Activated CD8-positive, alpha-beta memory T cell treated with anti-CD3 and anti-CD28 coated beads, Interleukin-2, amount 10 ng/mL, durations not matched to agents 7 days and 5 days (primary cell): ENCODE results near the gene ACOT11. TPM values are rescaled to one million over a fixed set of nuclear protein-coding genes. Genes with fewer than 3 reads are reported as not detected.
"Not testable (repeated sequence)": the region's sequence is repeated elsewhere in the genome, so short reads cannot be mapped to it uniquely, and the experiment has no call there.

Source experiments
- ATAC-seq: fragments of 150-1000 bp; cut with Tn5 transposase; one replicate; pipeline ENCODE4 v1.10.0; 2021; ENCODE audit warnings: moderate library complexity
- CTCF ChIA-PET: fragments of 350-600 bp; sonication (Branson Sonifier 250); formaldehyde crosslinking; loops from one replicate; lab custom pipeline; 2021; ENCODE audit warnings: antibody characterized with exemption; lab: Charles Lee
- DNase-seq: peaks from one replicate; pipeline ENCODE4 v3.0.0-alpha.2; 2020
- H3K27ac Mint-ChIP-seq: one replicate; pipeline ENCODE4 v1.8.0; 2021; ENCODE audit warnings: mild to moderate bottlenecking, mixed read lengths
- H3K27me3 Mint-ChIP-seq: one replicate; pipeline ENCODE4 v1.8.0; 2021; ENCODE audit warnings: mixed read lengths
- H3K36me3 Mint-ChIP-seq: one replicate; pipeline ENCODE4 v1.8.0; 2021; ENCODE audit warnings: mild to moderate bottlenecking, mixed read lengths
- H3K4me1 Mint-ChIP-seq: one replicate; pipeline ENCODE4 v1.8.0; 2021; ENCODE audit warnings: mixed read lengths
- H3K4me3 Mint-ChIP-seq: one replicate; pipeline ENCODE4 v1.8.0; 2021; ENCODE audit warnings: mild to moderate bottlenecking, moderate library complexity, mixed read lengths
- H3K9me3 Mint-ChIP-seq: one replicate; pipeline ENCODE4 v1.8.0; 2022; ENCODE audit warnings: low read depth, mixed read lengths
- total RNA-seq, 2 experiments: library from RNA; stranded (reverse); gene quantifications; one replicate each; pipeline ENCODE4 v1.2.3, GENCODE V29; 2021

Gene ACOT11
- total RNA-seq = under 1 TPM; 0.58 to 0.96 TPM

DNA sequence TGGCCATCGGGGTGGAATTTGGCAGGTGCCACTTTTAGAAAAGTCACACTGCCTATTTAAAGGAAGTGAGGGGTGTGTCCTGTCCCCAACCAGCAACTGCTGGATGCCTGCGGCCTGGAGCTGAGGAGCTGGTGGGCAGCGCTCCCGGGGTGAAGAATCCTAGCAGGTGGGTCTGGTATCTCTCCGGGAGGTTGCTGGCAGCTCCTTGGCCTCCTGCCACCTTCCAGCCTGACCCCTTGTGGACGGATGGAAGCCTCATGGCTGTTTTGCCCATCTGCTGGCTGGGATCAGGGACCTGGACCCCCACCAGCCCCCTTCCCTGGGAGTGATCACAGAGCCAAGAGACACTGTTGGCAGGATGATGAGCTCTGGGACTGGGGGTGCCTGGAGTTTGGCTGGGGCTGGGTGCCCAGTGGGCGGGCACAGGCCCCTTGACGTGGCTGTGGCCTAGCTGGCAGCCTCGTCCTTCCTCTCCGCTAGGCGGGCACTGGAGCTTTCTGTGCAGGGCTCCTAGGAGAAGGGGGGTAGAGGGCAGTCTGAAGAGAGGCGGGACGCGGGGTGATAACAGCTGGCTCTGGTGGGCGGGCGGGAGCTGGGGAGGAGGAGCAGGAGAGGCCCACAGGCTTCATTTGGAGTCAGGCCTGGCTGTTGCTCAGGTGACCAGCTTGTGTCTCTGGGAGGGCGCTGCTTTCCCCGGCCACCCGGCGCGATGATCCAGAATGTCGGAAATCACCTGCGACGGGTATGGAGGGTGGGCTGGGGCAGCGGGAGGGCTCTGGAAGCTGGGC, at the start of gene ACOT11:
Gene ACOT11, plus strand, starts transcription at position 628 of the 788 bp plus-strand sequence. Its CDS starts 82 bp downstream, at position 710.
- DNase-seq (no peak), ATAC-seq (no peak)
- Mint-ChIP-seq H3K4me3 (no peak within 1 kb of the TSS), H3K4me1 (peaks cover 5% of the 10 kb centered on the region), H3K36me3 (no peaks in the 10 kb centered on the region), H3K9me3 (no peaks in the 10 kb centered on the region), H3K27me3 (peaks cover 2% of the 10 kb centered on the region), H3K27ac (no peak within 1 kb of the TSS)
- CTCF ChIA-PET = interaction anchor here (1.0 kb wide), 1 partner anchor 48 kb away, joined by 3 read pairs; no protein-coding TSS in a partner anchor

DNA sequence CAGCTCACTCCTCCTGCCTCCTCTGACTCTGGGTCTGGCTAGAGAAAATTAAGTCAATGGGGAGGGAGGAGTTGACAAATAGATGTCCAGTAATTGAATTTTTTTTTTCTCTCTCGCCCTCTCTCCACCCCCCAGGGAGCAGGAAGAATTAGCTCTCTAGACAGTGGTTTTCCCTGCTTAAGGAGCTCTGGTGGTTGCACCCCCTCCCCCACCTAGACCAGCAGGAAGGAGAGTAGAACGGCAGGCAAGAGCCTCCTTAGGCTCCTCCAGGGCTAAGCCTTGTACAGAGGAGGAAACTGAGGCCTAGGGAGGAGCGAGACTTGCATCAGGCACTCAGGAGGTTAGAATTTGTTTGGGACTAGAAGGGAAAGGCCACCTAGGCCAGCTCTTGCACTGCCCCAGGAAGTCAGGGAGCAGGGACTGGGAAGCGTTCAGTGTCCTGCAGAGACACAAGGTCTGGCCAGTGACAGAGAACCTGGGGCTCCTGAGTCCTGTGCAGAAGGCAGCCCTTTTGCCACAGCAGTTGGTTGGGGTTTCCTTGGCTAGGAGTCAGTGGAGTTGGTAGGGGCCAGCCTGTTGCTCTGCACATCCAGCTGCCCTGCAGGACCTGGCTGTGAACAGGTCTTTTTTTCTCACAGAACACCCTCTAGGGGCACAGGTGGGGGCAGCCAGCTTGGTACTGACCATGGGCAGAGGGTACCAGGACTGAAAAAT, 49.5 kb upstream of the ACOT11 start:
- peaks cover 74% of the 10 kb centered on the region for H3K27me3 Mint-ChIP-seq
- H3K4me1 Mint-ChIP-seq = peaks cover 15% of the 10 kb centered on the region
- DNase-seq (no peak), ATAC-seq (no peak)
- peak overlapping the region; percentile 42 for H3K4me3 Mint-ChIP-seq
- no peaks in the 10 kb centered on the region for H3K36me3 Mint-ChIP-seq
- CTCF ChIA-PET = interaction anchor here (1.1 to 4.6 kb wide), 13 partner anchors 9 to 417 kb away, joined by 3 to 18 read pairs (median 6); partner anchors contain the start of genes CYB5RL, MRPL37 and SSBP3
- H3K27ac Mint-ChIP-seq = no peak overlapping the region
- H3K9me3 Mint-ChIP-seq = no peaks in the 10 kb centered on the region

DNA sequence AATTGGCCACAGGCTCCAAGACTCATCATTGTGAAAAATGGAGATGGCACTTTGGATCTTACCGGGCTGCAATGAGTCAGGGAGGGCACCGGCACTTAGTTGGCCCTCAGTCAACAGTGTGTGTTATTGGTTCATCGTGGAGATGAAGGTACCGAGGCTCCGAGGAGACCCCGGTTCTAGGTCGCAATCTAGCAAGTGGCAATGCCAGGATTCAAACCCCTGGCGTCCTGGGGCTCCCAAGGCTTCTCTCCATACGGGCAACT, 49.0 kb upstream of the ACOT11 start:
- Mint-ChIP-seq H3K27me3 (peaks cover 70% of the 10 kb centered on the region), H3K27ac (no peak overlapping the region), H3K4me1 (peaks cover 15% of the 10 kb centered on the region), H3K9me3 (no peaks in the 10 kb centered on the region), H3K36me3 (no peaks in the 10 kb centered on the region), H3K4me3 (peak overlapping the region; percentile 42)
- DNase-seq = no peak
- ATAC-seq = peak; percentile 27
- CTCF ChIA-PET = interaction anchor here (1.0 to 4.6 kb wide), 18 partner anchors 10 to 428 kb away, joined by 3 to 18 read pairs (median 6); partner anchors contain the start of genes ACOT11, CYB5RL, MRPL37 and SSBP3

DNA sequence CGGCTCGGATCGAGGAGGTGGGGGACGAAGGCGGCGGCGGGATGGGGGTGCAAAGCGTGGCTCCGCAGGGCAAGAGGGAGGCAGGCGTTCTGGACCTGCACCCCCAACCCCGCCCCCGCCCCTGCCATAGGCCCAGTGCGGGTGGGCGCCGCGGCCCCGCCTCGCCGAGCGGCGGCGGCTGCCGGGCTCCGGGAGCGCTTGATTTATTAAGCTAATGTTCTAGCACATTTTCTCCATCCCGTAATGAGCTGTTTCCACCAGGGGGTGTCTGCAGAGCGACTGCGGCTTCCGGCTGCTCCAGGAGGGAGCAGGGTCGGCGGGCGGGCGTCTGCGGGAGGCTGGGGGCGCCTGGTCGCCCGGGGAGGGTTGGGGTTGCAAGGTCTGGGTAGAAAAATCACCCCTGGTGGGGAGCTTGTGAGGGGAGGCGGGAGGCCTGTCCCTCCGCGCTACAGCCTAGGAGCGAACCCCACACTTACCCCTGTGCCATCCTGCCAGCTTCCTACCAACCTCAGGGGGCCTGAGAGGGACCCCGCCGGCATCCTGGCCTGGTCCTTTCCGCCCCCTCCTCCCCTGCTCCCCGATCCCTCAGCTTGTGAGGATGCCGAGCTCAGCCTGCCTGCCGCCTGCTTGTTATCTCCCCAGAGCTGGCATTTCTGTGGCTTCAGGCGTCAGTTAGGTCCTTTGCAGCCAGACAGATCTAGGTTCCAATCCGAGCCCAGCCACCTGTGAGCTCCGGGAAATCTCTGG, 48.5 kb upstream of the ACOT11 start:
- CTCF ChIA-PET = interaction anchor here (0.6 to 4.6 kb wide), 20 partner anchors 10 to 428 kb away, joined by 3 to 18 read pairs (median 6); partner anchors contain the start of genes ACOT11, CYB5RL, MRPL37 and SSBP3
- Mint-ChIP-seq H3K9me3 (no peaks in the 10 kb centered on the region), H3K4me1 (peaks cover 15% of the 10 kb centered on the region), H3K36me3 (no peaks in the 10 kb centered on the region), H3K27ac (no peak overlapping the region), H3K4me3 (peak overlapping the region; percentile 42), H3K27me3 (peaks cover 66% of the 10 kb centered on the region)
- DNase-seq (peak; percentile 64), ATAC-seq (peak; percentile 84)

DNA sequence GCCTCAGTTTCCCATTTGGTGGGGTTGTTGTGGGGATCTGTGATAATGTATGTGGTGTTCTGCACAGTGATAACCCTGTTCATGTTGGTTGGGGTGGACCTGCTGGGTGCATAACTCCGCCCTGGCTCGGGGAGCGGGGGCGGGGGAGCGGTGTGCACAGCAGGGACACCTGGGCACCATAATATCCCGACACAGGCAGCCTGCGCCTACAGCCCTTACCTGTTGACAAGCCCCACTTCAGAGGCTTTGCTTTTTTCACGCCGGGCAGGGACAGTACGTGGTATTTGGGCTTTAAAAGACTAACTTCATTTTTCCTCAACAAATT, 48.0 kb upstream of the ACOT11 start:
- peaks cover 15% of the 10 kb centered on the region for H3K4me1 Mint-ChIP-seq
- peaks cover 63% of the 10 kb centered on the region for H3K27me3 Mint-ChIP-seq
- H3K36me3 Mint-ChIP-seq = no peaks in the 10 kb centered on the region
- H3K4me3 Mint-ChIP-seq = no peak overlapping the region
- CTCF ChIA-PET = interaction anchor here (0.8 to 4.6 kb wide), 16 partner anchors 11 to 429 kb away, joined by 3 to 18 read pairs (median 6); partner anchors contain the start of genes CYB5RL, MRPL37, SSBP3 and TTC22
- H3K9me3 Mint-ChIP-seq = no peaks in the 10 kb centered on the region
- ATAC-seq (no peak), DNase-seq (no peak)
- H3K27ac Mint-ChIP-seq = no peak overlapping the region

DNA sequence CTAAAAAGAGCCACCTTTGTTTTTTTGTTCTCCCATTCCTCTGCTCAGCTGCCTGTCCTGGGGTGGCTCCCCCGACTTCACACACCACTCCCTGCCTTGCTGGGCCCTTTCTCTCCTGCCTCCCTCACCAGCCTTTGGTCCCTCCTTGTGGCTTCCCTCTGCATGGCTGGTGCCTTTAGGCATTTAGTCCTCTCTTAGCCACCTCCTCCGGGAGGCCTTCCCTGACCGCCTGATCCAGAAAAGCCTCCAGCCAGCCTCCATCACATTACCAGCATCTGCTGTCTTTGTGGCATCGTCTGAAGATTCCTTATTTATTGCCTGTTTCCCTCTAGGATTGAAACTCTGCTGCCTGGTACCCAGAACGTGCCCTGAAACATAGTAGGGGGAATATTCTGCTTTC, 46.2 kb upstream of the ACOT11 start:
- Mint-ChIP-seq H3K9me3 (no peaks in the 10 kb centered on the region), H3K4me3 (no peak overlapping the region), H3K36me3 (no peaks in the 10 kb centered on the region), H3K4me1 (peaks cover 17% of the 10 kb centered on the region), H3K27ac (no peak overlapping the region), H3K27me3 (peaks cover 50% of the 10 kb centered on the region)
- CTCF ChIA-PET = interaction anchor here (4.6 kb wide), 1 partner anchor 13 kb away, joined by 18 read pairs; no protein-coding TSS in a partner anchor
- DNase-seq (no peak), ATAC-seq (no peak)

DNA sequence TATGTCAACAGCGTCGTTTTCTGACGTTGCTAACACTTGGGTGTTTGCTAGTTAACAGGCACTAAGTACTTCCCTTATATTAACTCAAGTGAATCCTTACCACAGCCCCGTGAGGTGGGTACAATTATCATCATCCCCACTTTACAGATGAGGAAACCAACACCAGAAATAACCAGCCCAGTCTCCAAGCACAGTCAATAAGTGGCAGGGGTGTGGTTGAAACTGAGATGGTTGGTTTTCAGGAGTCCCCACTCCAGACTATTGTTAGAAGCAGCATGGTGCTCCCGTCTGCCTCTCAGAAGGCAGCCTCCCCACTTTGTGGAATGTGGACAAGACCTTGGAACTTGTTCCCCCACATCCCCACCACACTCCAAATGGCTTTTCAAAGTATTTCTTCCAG, 45.7 kb upstream of the ACOT11 start:
- Mint-ChIP-seq H3K9me3 (no peaks in the 10 kb centered on the region), H3K4me3 (no peak overlapping the region), H3K27ac (no peak overlapping the region), H3K4me1 (peaks cover 17% of the 10 kb centered on the region), H3K27me3 (peaks cover 46% of the 10 kb centered on the region), H3K36me3 (no peaks in the 10 kb centered on the region)
- ATAC-seq = no peak
- no peak for DNase-seq
- CTCF ChIA-PET = interaction anchor here (0.9 kb wide), 1 partner anchor 12 kb away, joined by 3 read pairs; no protein-coding TSS in a partner anchor

DNA sequence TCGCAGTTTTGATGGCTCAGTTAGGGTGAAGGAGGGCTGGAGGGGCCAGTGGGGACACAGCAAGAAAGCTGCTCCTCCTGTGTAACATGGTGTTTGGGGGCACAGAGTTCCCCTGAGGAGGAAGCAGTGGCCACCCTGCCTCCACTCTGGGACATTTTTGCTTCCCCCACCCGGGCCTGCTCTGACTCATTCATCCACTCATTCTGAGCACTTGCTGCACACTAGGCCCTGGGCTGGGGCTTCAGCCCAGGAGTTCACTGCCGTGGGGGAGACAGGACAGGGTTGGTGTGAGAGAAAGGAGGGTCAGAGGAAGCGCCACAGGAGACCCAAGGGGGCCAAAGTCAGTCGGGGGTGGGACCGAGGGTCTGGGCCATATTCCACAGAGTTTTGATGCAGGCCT, 41.4 kb upstream of the ACOT11 start:
- Mint-ChIP-seq H3K36me3 (no peaks in the 10 kb centered on the region), H3K9me3 (no peaks in the 10 kb centered on the region), H3K4me3 (no peak overlapping the region), H3K27me3 (peaks cover 13% of the 10 kb centered on the region), H3K27ac (no peak overlapping the region), H3K4me1 (peaks cover 11% of the 10 kb centered on the region)
- DNase-seq (no peak), ATAC-seq (no peak)
- CTCF ChIA-PET = no interaction called here

DNA sequence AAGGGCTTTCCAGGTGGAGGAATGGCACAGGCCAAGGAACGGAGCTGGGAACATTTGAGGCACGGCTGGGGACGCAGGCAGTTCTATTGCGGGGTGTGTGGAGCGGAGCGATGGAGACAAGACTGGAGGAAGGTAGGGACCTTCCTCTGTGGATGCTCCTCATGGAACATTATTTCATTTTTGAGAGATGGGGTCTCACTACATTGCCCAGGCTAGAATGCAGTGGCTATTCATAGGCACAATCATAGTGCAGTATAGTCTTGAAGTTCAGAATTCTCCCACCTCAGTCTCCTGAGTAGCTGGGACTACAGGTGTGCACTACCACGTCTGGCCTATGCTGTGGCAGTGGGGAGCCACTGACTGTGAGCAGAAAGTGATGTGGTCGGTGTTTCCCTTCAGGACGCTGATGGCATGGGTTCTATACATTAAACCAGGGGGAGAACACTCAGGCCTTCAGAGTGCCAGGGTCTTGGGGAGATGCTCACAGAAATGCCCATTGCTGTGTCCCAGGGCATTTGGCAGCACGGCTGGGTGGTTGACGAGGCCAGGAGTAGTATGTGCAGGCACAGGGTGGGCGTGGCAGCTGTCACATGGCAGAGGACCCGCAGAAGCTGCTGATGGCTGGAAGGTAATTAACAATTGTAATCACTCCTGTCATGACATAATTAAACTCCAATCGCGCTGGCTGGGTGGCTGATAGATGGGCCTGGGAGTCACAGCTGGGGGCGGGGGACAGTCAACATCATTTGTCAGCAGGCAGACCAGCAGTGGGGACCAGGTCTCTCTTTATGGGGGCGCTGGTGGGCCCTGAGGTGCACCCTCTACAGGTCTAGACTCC, 40.8 kb upstream of the ACOT11 start:
- no peak for DNase-seq
- ATAC-seq = no peak
- Mint-ChIP-seq H3K27me3 (peaks cover 6% of the 10 kb centered on the region), H3K27ac (no peak overlapping the region), H3K36me3 (no peaks in the 10 kb centered on the region), H3K9me3 (no peaks in the 10 kb centered on the region), H3K4me3 (no peak overlapping the region), H3K4me1 (peaks cover 9% of the 10 kb centered on the region)
- CTCF ChIA-PET = no interaction called here

DNA sequence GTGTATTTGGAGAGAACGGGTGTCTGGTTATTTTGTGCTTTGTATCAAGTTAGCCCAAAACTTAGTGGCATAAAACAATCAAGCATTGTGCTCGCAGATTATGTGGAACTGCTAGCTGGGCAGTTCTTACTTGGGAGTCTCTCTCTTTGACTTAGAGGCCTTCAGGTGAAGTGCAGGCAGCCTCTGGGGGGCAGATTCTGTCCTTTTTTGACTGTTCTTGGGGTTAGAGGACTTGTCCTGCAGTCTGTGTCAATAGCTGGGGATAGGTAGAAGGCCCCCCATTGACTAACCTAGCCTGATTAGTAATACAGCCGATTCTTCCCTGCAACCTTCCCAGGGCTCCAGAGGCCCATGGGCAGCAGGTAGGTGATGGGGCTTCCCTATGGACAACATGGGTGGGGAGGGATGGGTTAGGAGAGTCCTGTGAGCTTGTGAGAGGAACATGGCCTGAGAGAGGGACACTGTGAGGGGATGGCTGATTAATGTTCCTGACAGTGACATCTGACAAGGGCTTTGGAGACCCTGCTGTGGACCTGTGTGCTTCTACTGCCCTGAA, 37.2 kb upstream of the ACOT11 start:
- Mint-ChIP-seq H3K4me1 (peaks cover 5% of the 10 kb centered on the region), H3K27me3 (peaks cover 4% of the 10 kb centered on the region), H3K9me3 (no peaks in the 10 kb centered on the region), H3K27ac (no peak overlapping the region), H3K36me3 (no peaks in the 10 kb centered on the region), H3K4me3 (no peak overlapping the region)
- CTCF ChIA-PET = no interaction called here
- no peak for ATAC-seq
- DNase-seq = no peak

DNA sequence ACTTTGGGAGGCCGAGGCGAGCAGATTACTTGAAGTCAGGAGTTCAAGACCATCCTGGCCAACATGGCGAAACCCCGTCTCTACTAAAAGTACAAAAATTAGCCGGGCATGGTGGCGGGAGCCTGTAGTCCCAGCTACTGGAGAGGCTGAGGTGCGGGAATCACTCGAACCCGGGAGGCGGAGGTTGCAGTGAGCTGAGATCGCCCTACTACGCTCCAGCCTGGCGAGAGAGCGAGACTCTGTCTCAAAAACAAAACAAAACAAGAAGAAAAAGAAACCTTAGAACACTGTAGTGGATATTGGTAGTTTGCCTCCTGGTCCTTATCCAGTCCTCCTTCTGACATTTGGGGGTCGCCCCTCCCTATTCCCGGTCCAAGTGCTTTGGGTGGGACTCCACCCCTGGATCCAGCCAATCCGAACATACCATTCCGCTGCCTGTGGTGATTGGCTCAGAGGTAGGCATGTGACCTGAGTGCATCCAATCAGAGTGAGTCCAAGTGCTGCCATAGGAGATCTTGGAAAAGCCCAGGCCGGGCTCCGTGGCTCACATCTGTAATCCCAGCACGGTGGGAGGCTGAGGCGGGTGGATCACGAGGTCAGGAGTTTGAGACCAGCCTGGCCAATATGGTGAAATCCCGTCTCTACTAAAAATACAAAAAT, 34.0 kb upstream of the ACOT11 start:
- CTCF ChIA-PET, DNase-seq, H3K9me3 Mint-ChIP-seq, H3K27ac Mint-ChIP-seq, H3K4me1 Mint-ChIP-seq, H3K4me3 Mint-ChIP-seq, H3K36me3 Mint-ChIP-seq, ATAC-seq: not testable (repeated sequence)
- peaks cover 15% of the 10 kb centered on the region for H3K27me3 Mint-ChIP-seq
